ENCODE data around the gene ADAMTSL1.

- TF ChIP-seq CTCF (IDR thresholded peaks at IDR 0.05; ENCODE audit: low read depth, low read length, missing input control) (no peak), FOXA2 (IDR thresholded peaks at IDR 0.05) (no peak), MAX (IDR thresholded peaks at IDR 0.05) (no peak), NR2F2 (IDR thresholded peaks at IDR 0.05) (no peak), REST (IDR thresholded peaks at IDR 0.05) (no peak), TAF1 (conservative IDR thresholded peaks at IDR 0.05) (no peak), RAD21 (IDR thresholded peaks at IDR 0.05) (no peak), ZBTB33 (IDR thresholded peaks at IDR 0.05) (no peak), YY1 (IDR thresholded peaks at IDR 0.05) (no peak), RXRA (IDR thresholded peaks at IDR 0.05) (no peak)
Measured at GRCh38 chr9:18466101-18466500, 7.9 kb upstream of the ADAMTSL1 start.
